T-cell (primary cell): ENCODE data around the gene SHC3. TPM values are rescaled to one million over a fixed set of nuclear protein-coding genes. Genes with fewer than 3 reads are reported as not detected.

Experiments used
- ATAC-seq, 4 experiments: fragments of 200-7000 bp in 3 of 4; fragments of 150-1000 bp in 1 of 4; cut with Tn5 transposase; replicated peaks in 1 of 4; 1 replicate in 3 of 4; 2 replicates in 1 of 4; pipeline ENCODE4 v1.10.0; 2021; ENCODE audit warnings: moderate library complexity in 3 of 4, mild to moderate bottlenecking in 2 of 4, moderate number of reproducible peaks in 1 of 4
- CTCF ChIA-PET, 2 donors: fragments of 300-600 bp; sonication (Branson Sonifier 250); formaldehyde crosslinking; loops; one replicate each; lab custom pipeline; 2022; ENCODE audit warnings: antibody characterized with exemption in 2 of 2; lab: Charles Lee
- POLR2A ChIA-PET, 2 donors: fragments of 300-600 bp; sonication (Branson Sonifier 250); formaldehyde crosslinking; loops; one replicate each; lab custom pipeline; 2022; ENCODE audit warnings: antibody characterized with exemption in 2 of 2; lab: Charles Lee
- DNase-seq, 35 experiments: peaks; one replicate each; pipeline versions ENCODE4 v3.0.0 to v3.0.0-alpha.2; 2013 to 2023
- H3K27ac ChIP-seq: one replicate; pipeline ENCODE4 v1.5.1; 2013; ENCODE audit warnings: low read length
- H3K27me3 ChIP-seq, 2 experiments: replicated peaks in 1 of 2; 1 replicate in 1 of 2; 2 replicates in 1 of 2; pipeline versions ENCODE4 v1.6.1 to v1.7.0; 2013; ENCODE audit warnings: low read length in 1 of 2, mixed read lengths in 1 of 2; ENCODE audit not compliant: control insufficient read depth in 2 of 2, insufficient read depth in 2 of 2; ENCODE audit errors: extremely low read depth in 1 of 2
- H3K36me3 ChIP-seq, 2 donors: 1 replicate in 1 of 2; 2 replicates in 1 of 2; pipeline versions ENCODE4 v1.6.1 to v1.7.0; 2013; ENCODE audit warnings: low read length in 1 of 2; ENCODE audit not compliant: control insufficient read depth in 2 of 2, insufficient read depth in 1 of 2; ENCODE audit errors: extremely low read depth in 1 of 2
- H3K4me1 ChIP-seq, 2 experiments: 1 replicate in 1 of 2; 2 replicates in 1 of 2; pipeline versions ENCODE4 v1.6.1 to v1.7.0; 2013; ENCODE audit warnings: low read length in 2 of 2, mixed read lengths in 1 of 2; ENCODE audit not compliant: insufficient read depth in 2 of 2, control insufficient read depth in 1 of 2; ENCODE audit errors: extremely low read depth in 1 of 2
- H3K4me3 ChIP-seq, 2 donors: 1 replicate in 1 of 2; 2 replicates in 1 of 2; pipeline versions ENCODE4 v1.5.1 to v1.7.0; 2013; ENCODE audit warnings: mild to moderate bottlenecking in 2 of 2, low read length in 1 of 2, moderate library complexity in 1 of 2; ENCODE audit not compliant: control insufficient read depth in 1 of 2; ENCODE audit errors: extremely low read depth in 1 of 2
- H3K9me3 ChIP-seq: 2 replicates; pipeline ENCODE4 v1.7.0; 2013
- H3K27ac Mint-ChIP-seq, 2 donors: one replicate each; pipeline ENCODE4 v1.8.0; 2020 to 2021; ENCODE audit warnings: mild to moderate bottlenecking in 2 of 2, mixed read lengths in 2 of 2
- H3K27me3 Mint-ChIP-seq, 2 donors: one replicate each; pipeline ENCODE4 v1.8.0; 2021 to 2022; ENCODE audit warnings: mixed read lengths in 2 of 2
- H3K36me3 Mint-ChIP-seq: one replicate; pipeline ENCODE4 v1.8.0; 2021; ENCODE audit warnings: mixed read lengths
- H3K4me1 Mint-ChIP-seq, 3 donors: one replicate each; pipeline ENCODE4 v1.8.0; 2020 to 2022; ENCODE audit warnings: mixed read lengths in 3 of 3, mild to moderate bottlenecking in 1 of 3
- H3K4me3 Mint-ChIP-seq, 3 donors: one replicate each; pipeline ENCODE4 v1.8.0; 2020 to 2022; ENCODE audit warnings: mild to moderate bottlenecking in 3 of 3, mixed read lengths in 3 of 3, moderate library complexity in 3 of 3
- H3K9me3 Mint-ChIP-seq, 3 donors: one replicate each; pipeline ENCODE4 v1.8.0; 2020 to 2022; ENCODE audit warnings: mixed read lengths in 3 of 3
- WGBS: methylation state at CpG from one replicate; pipeline ENCODE4 v1.1.5; 2013; ENCODE audit warnings: missing lambda C conversion rate; ENCODE audit not compliant: insufficient coverage; 5-methylcytosine and 5-hydroxymethylcytosine counted together
- total RNA-seq, 35 experiments: library from RNA in 6 of 35; stranded (reverse) in 6 of 35; fragments of 120-200 nt in 1 of 35; gene quantifications; one replicate each; pipeline versions ENCODE4 v1.2.1 to v1.2.4 and lab custom pipeline; 2013 to 2026

The SHC3 gene
- total RNA-seq, 5 donors from 2014 or later (not counting 1 experiment from before 2014, with no cell fraction given): 0.16 to 0.19 (median 0.18) TPM; not detected in 2

GRCh38 chr9:89052470-89053097, 126.0 kb downstream of the SHC3 start:
- POLR2A ChIA-PET: no interaction called here
- no peaks in the 10 kb centered on the region for H3K4me1 ChIP-seq
- H3K27me3 Mint-ChIP-seq: peaks cover 11 to 21% of the 10 kb centered on the region in 2 donors

GRCh38 chr9:89051421-89052025, 127.1 kb downstream of the SHC3 start:
- no peak for DNase-seq
- POLR2A ChIA-PET: no interaction called here
- no peak overlapping the region for H3K27ac ChIP-seq
- H3K9me3 ChIP-seq: no peaks in the 10 kb centered on the region
- no peaks in the 10 kb centered on the region for H3K36me3 Mint-ChIP-seq
- no peak for ATAC-seq
- no peak overlapping the region for H3K4me3 ChIP-seq
- no peaks in the 10 kb centered on the region for H3K4me1 ChIP-seq
- no peak overlapping the region for H3K4me3 Mint-ChIP-seq
- H3K4me1 Mint-ChIP-seq: no peaks in the 10 kb centered on the region
- no peak overlapping the region for H3K27ac Mint-ChIP-seq
- H3K27me3 Mint-ChIP-seq: peaks cover 15 to 27% of the 10 kb centered on the region in 2 donors
- H3K9me3 Mint-ChIP-seq: peaks cover 0 to 1% (median 0%) of the 10 kb centered on the region in 3 donors
- peaks cover 0 to 12% of the 10 kb centered on the region in 2 experiments for H3K27me3 ChIP-seq
- H3K36me3 ChIP-seq: no peaks in the 10 kb centered on the region
- WGBS: 94% methylated on average over 10 of the region's 12 CpGs
- CTCF ChIA-PET: no interaction called here

More at GRCh38 chr9:89052470-89053097, 126.0 kb downstream of the SHC3 start:
- no peak overlapping the region for H3K4me3 Mint-ChIP-seq
- H3K27ac Mint-ChIP-seq: no peak overlapping the region
- H3K27ac ChIP-seq: no peak overlapping the region
- peaks cover 0 to 16% of the 10 kb centered on the region in 2 experiments for H3K27me3 ChIP-seq
- peaks cover 0 to 2% (median 0%) of the 10 kb centered on the region in 3 donors for H3K9me3 Mint-ChIP-seq
- ATAC-seq (no peak), DNase-seq (no peak)
- H3K9me3 ChIP-seq: no peaks in the 10 kb centered on the region
- H3K36me3 ChIP-seq: no peaks in the 10 kb centered on the region
- H3K36me3 Mint-ChIP-seq: no peaks in the 10 kb centered on the region
- no peaks in the 10 kb centered on the region for H3K4me1 Mint-ChIP-seq
- no peak overlapping the region for H3K4me3 ChIP-seq
- WGBS: 75% methylated on average over 5 of the region's 6 CpGs
- CTCF ChIA-PET: no interaction called here

GRCh38 chr9:89049646-89050045, 129.0 kb downstream of the SHC3 start:
- ChIA-PET POLR2A (no interaction called here), CTCF (no interaction called here)
- peaks cover 0 to 3% of the 10 kb centered on the region in 2 experiments for H3K27me3 ChIP-seq
- Mint-ChIP-seq H3K27me3 (peaks cover 7 to 22% of the 10 kb centered on the region in 2 donors), H3K4me3 (no peak overlapping the region), H3K4me1 (no peaks in the 10 kb centered on the region), H3K27ac (no peak overlapping the region), H3K9me3 (no peaks in the 10 kb centered on the region), H3K36me3 (no peaks in the 10 kb centered on the region)
- no peak for DNase-seq
- ATAC-seq: no peak
- H3K9me3 ChIP-seq: no peaks in the 10 kb centered on the region
- WGBS: 88% methylated on average over 4 of the region's 8 CpGs
- no peak overlapping the region for H3K4me3 ChIP-seq
- no peaks in the 10 kb centered on the region for H3K4me1 ChIP-seq
- no peak overlapping the region for H3K27ac ChIP-seq
- no peaks in the 10 kb centered on the region for H3K36me3 ChIP-seq

- H3K4me1 Mint-ChIP-seq: no peaks in the 10 kb centered on the region
- Histone ChIP-seq H3K9me3 (no peaks in the 10 kb centered on the region), H3K4me3 (no peak overlapping the region), H3K4me1 (no peaks in the 10 kb centered on the region), H3K27ac (no peak overlapping the region), H3K36me3 (no peaks in the 10 kb centered on the region), H3K27me3 (peaks cover 0 to 3% of the 10 kb centered on the region in 2 experiments)
- ChIA-PET POLR2A (no interaction called here), CTCF (no interaction called here)
- H3K36me3 Mint-ChIP-seq: no peaks in the 10 kb centered on the region
- H3K27ac Mint-ChIP-seq: no peak overlapping the region
- H3K27me3 Mint-ChIP-seq: peaks cover 6 to 19% of the 10 kb centered on the region in 2 donors
- H3K9me3 Mint-ChIP-seq: no peaks in the 10 kb centered on the region
- H3K4me3 Mint-ChIP-seq: no peak overlapping the region
- WGBS: 95% methylated on average over 11 of the region's 11 CpGs
- DNase-seq (no peak), ATAC-seq (no peak)
Observed at GRCh38 chr9:89048616-89049015, 130.0 kb downstream of the SHC3 start.

- ATAC-seq (no peak), DNase-seq (no peak)
- no peaks in the 10 kb centered on the region for H3K4me1 ChIP-seq
- H3K27me3 Mint-ChIP-seq: peaks cover 6 to 19% of the 10 kb centered on the region in 2 donors
- no peak overlapping the region for H3K27ac ChIP-seq
- H3K4me3 Mint-ChIP-seq: no peak overlapping the region
- no peaks in the 10 kb centered on the region for H3K36me3 Mint-ChIP-seq
- no peak overlapping the region for H3K27ac Mint-ChIP-seq
- H3K27me3 ChIP-seq: peaks cover 0 to 3% of the 10 kb centered on the region in 2 experiments
- no peaks in the 10 kb centered on the region for H3K4me1 Mint-ChIP-seq
- no peak overlapping the region for H3K4me3 ChIP-seq
- H3K9me3 ChIP-seq: no peaks in the 10 kb centered on the region
- WGBS: 100% methylated on average over 2 of the region's 4 CpGs
- ChIA-PET POLR2A (interaction anchor here in 1 of 2 donors (0.6 kb wide), 1 partner anchor 1784 kb away, joined by 5 read pairs; no protein-coding TSS in a partner anchor), CTCF (no interaction called here)
- no peaks in the 10 kb centered on the region for H3K36me3 ChIP-seq
- no peaks in the 10 kb centered on the region for H3K9me3 Mint-ChIP-seq
Observed at GRCh38 chr9:89047667-89048066, 131.0 kb downstream of the SHC3 start.

- Histone ChIP-seq H3K36me3 (no peaks in the 10 kb centered on the region), H3K4me3 (no peak overlapping the region), H3K4me1 (no peaks in the 10 kb centered on the region), H3K27ac (no peak overlapping the region), H3K27me3 (peaks cover 0 to 3% of the 10 kb centered on the region in 2 experiments), H3K9me3 (no peaks in the 10 kb centered on the region)
- no peaks in the 10 kb centered on the region for H3K36me3 Mint-ChIP-seq
- no peak for ATAC-seq
- ChIA-PET CTCF (interaction anchor here in 1 of 2 donors (0.7 kb wide), 1 partner anchor 34 kb away, joined by 3 read pairs; no protein-coding TSS in a partner anchor), POLR2A (no interaction called here)
- H3K27me3 Mint-ChIP-seq: peaks cover 8 to 19% of the 10 kb centered on the region in 2 donors
- no peak overlapping the region for H3K4me3 Mint-ChIP-seq
- no peak for DNase-seq
- no peaks in the 10 kb centered on the region for H3K9me3 Mint-ChIP-seq
- H3K4me1 Mint-ChIP-seq: no peaks in the 10 kb centered on the region
- no peak overlapping the region for H3K27ac Mint-ChIP-seq
- WGBS: no CpG with 5 or more reads among the region's 2 CpGs
Observed at GRCh38 chr9:89046832-89047231, 131.8 kb downstream of the SHC3 start.
